Mucosa of descending colon (tissue), 3 donors: Measurements from ENCODE around the gene NTRK1. TPM values are rescaled to one million over a fixed set of nuclear protein-coding genes. Genes with fewer than 3 reads are reported as not detected.
A peak's percentile ranks its signal among the peaks of the same experiment; 100 is the strongest.

Source experiments
- ATAC-seq: fragments of 200-7000 bp; cut with Tn5 transposase; one replicate; pipeline ENCODE4 v1.9.1; 2020; ENCODE audit warnings: mild to moderate bottlenecking, moderate library complexity
- DNase-seq, 3 donors: peaks; one replicate each; pipeline ENCODE4 v3.0.0-alpha.2; 2020
- H3K36me3 ChIP-seq: fragments of 200-600 bp; one replicate; pipeline ENCODE4 v1.8.0; 2021; ENCODE audit warnings: low read depth, mild to moderate bottlenecking
- H3K4me1 ChIP-seq: fragments of 200-600 bp; one replicate; pipeline ENCODE4 v1.8.0; 2021; ENCODE audit warnings: low read depth, mild to moderate bottlenecking
- H3K4me3 ChIP-seq: fragments of 200-600 bp; one replicate; pipeline ENCODE4 v1.8.0; 2021; ENCODE audit warnings: mild to moderate bottlenecking
- H3K9me3 ChIP-seq: fragments of 200-600 bp; one replicate; pipeline ENCODE4 v1.8.0; 2021; ENCODE audit warnings: mild to moderate bottlenecking
- intact Hi-C, 2 donors: fragments of 100-400 bp; cut with DNase I in 1 of 2; cut with micrococcal nuclease in 1 of 2; formaldehyde crosslinking; loops; one replicate each; pipeline versions ENCODE4 v1.11.0 to v1.11.1; 2022; cut with DNase I, micrococcal nuclease
- total RNA-seq, 3 donors: library from RNA; stranded (reverse); fragmentation: NEBNext Ultra II Directional in 2 of 3; extraction: Animal tissue kit (Norgen Biotek cat#: 25700) in 2 of 3; gene quantifications; one replicate each; pipeline versions ENCODE4 v1.2.1 to v1.2.4, GENCODE V29; 2021 to 2023
- TF ChIP-seq, protein P1 (sequence below): fragments of 200-600 bp; IDR thresholded peaks from one replicate; pipeline ENCODE4 v1.8.0; 2022; ENCODE audit warnings: antibody characterized with exemption, mild to moderate bottlenecking
- donor health status: DM: no; HTN: no; CAD: no; lungs with moderate emphysema.
- donor health status: DM: no; HTN: no; CAD: no.
- donor health status: DM: no; HTN: yes; CAD: no.

NTRK1 gene
- total RNA-seq, 3 donors from 2014 or later = 0.67 to 1.3 (median 0.79) TPM

DNA sequence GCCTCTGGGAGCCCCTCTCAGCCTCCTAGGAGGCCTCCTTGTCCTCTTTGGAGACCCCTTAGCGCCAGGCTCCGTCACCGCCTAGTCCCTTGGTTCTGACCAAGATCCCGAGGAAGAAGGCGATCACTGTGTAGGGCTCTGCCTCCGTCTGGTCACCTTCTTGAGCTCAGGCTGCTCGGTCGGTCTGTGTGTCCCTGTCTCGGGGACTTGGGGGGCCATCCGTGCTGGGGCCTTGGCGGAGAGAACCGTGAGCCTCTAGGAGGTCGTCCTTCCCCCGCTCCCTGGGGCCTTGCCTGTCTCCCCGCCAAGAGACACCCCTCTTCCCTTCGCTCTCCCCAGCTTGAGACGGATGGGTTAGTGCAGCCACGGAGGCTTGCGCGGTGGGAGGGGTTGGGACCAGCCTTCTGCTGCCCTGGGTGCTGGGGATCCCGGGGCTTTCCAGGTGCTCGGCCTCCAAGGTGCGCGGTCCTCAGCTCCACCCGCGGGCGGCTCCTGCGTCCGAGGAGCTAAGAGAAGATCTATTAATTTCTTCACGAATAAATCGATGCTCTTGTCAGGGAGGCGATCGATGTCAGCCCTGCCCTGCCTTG is 1.0 kb upstream of the NTRK1 start:
- ATAC-seq (peak; percentile 31), DNase-seq (no peak)
- Histone ChIP-seq H3K4me1 (peaks cover 17% of the 10 kb centered on the region), H3K4me3 (no peak overlapping the region), H3K9me3 (no peaks in the 10 kb centered on the region), H3K36me3 (no peaks in the 10 kb centered on the region)
- intact Hi-C loops = loop anchor here in 1 of 2 donors (5.0 kb wide), 1 partner anchor 62 kb away; no protein-coding TSS in a partner anchor
- TF ChIP-seq, protein P1, sequence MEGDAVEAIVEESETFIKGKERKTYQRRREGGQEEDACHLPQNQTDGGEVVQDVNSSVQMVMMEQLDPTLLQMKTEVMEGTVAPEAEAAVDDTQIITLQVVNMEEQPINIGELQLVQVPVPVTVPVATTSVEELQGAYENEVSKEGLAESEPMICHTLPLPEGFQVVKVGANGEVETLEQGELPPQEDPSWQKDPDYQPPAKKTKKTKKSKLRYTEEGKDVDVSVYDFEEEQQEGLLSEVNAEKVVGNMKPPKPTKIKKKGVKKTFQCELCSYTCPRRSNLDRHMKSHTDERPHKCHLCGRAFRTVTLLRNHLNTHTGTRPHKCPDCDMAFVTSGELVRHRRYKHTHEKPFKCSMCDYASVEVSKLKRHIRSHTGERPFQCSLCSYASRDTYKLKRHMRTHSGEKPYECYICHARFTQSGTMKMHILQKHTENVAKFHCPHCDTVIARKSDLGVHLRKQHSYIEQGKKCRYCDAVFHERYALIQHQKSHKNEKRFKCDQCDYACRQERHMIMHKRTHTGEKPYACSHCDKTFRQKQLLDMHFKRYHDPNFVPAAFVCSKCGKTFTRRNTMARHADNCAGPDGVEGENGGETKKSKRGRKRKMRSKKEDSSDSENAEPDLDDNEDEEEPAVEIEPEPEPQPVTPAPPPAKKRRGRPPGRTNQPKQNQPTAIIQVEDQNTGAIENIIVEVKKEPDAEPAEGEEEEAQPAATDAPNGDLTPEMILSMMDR = no peak

- Histone ChIP-seq H3K9me3 (no peaks in the 10 kb centered on the region), H3K4me1 (peaks cover 17% of the 10 kb centered on the region), H3K36me3 (no peaks in the 10 kb centered on the region), H3K4me3 (no peak overlapping the region)
- TF ChIP-seq, protein P1 = peak; percentile 47
- ATAC-seq (peak; percentile 71), DNase-seq (peak in 2 of 3 donors; percentile 44 to 61)
- intact Hi-C loops = loop anchor here in 1 of 2 donors (5.0 kb wide), 1 partner anchor 63 kb away; no protein-coding TSS in a partner anchor
Measured at GRCh38 chr1:156860113-156860627, 495 bp upstream of the NTRK1 start.

DNA sequence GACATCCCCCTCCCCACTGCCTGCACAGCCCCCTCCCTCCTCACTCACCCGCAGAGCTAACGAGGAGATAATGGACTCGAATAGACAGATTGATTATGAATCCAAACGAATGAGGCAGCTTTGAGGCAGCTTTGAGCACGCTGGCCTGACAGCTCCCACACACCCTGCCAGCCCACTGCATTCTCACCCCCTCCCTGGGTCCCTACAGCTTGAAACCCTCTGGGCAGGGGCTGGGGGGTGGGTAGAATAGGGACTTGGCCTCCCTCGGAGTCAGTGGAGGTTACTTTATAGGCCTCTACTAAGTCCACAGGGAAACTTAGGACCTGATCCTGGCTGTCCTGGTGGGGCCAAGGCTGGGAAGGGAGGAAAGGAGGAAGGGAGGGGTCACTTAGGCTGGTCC is 1.9 kb downstream of the NTRK1 start:
- H3K36me3 ChIP-seq = no peaks in the 10 kb centered on the region
- no peak for ATAC-seq
- DNase-seq = no peak
- peaks cover 17% of the 10 kb centered on the region for H3K4me1 ChIP-seq
- H3K9me3 ChIP-seq = no peaks in the 10 kb centered on the region
- no peak overlapping the region for H3K4me3 ChIP-seq
- TF ChIP-seq, protein P1 = no peak
- intact Hi-C loops = loop anchor here in 1 of 2 donors (5.0 kb wide), 1 partner anchor 65 kb away; no protein-coding TSS in a partner anchor

DNA sequence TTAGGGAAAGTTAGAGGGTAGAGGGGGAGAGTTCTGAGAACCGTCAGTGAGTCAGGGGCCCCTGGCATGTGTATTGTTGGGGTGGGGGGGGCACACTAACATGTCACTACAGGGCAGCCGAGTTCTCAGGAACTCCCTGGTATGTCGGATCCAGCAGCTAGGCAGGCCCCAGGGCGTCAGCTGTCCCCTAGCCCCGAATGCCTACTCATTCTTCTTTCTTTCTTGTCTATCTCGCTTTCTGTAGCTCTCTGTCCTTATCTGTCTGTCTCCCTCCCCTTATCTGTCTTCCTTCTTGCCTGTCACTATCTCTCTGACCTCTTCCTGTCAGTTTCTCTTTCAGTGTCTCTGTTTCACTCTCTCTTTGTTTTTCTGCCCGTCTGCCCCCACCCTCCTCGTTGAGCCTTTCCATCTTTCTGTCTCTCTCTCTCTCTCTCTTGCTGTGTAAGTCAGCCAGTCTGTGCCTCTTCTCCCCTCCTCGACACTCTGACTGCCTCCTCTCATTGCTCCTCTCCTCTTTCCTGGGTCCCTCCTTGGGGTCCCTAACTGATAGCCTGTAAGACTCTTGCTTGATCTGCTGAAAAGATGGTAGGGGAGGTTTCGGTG is 2.4 kb downstream of the NTRK1 start:
- Histone ChIP-seq H3K4me1 (peaks cover 17% of the 10 kb centered on the region), H3K36me3 (no peaks in the 10 kb centered on the region), H3K9me3 (no peaks in the 10 kb centered on the region), H3K4me3 (no peak overlapping the region)
- TF ChIP-seq, protein P1 = no peak
- intact Hi-C loops = loop anchor here in 1 of 2 donors (5.0 kb wide), 1 partner anchor 66 kb away; no protein-coding TSS in a partner anchor
- DNase-seq (no peak), ATAC-seq (no peak)

- Histone ChIP-seq H3K36me3 (no peaks in the 10 kb centered on the region), H3K4me3 (no peak overlapping the region), H3K9me3 (no peaks in the 10 kb centered on the region), H3K4me1 (peaks cover 17% of the 10 kb centered on the region)
- TF ChIP-seq, protein P1 = no peak
- intact Hi-C loops = loop anchor here in 1 of 2 donors (5.0 kb wide), 1 partner anchor 66 kb away; no protein-coding TSS in a partner anchor
- no peak for DNase-seq
- no peak for ATAC-seq
Measured at GRCh38 chr1:156863631-156864030, 3.0 kb downstream of the NTRK1 start.
